Middle frontal gyrus (tissue), 1 donor: ENCODE measurements around the gene FHOD3.
"Not testable (repeated sequence)": the region's sequence is repeated elsewhere in the genome, so short reads cannot be mapped to it uniquely, and the experiment has no call there.

Experiments used
- DNase-seq: peaks from one replicate; pipeline ENCODE4 v3.0.0-alpha.2; 2015; ENCODE audit warnings: low spot score; ENCODE audit errors: extremely low spot score

FHOD3 gene

GRCh38 chr18:36816096-36816495, 518.6 kb downstream of the FHOD3 start:
- not testable (repeated sequence) for DNase-seq

GRCh38 chr18:36817039-36817438, 519.5 kb downstream of the FHOD3 start:
- DNase-seq = no peak

GRCh38 chr18:36818652-36819051, 521.1 kb downstream of the FHOD3 start:
- DNase-seq = no peak

DNA sequence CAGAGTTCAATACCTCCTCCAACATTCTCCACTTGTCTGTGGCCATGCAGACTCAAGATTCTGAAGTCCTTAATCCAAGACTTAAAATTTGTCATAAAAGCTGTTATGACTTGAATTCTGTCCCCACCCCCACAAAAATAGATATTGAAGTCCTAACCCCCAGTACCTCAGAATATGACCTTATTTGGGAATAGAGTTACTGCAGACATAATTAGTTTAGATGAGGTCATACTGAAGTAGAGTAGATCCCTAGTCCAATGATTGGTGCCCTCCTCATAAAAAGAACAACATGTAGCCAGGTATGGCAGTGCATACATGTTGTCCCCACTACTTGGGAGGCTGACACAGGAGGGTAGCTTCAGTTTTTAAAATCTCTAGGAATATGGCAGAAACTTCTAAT, 522.1 kb downstream of the FHOD3 start:
- no peak for DNase-seq

GRCh38 chr18:36821681-36822080, 524.2 kb downstream of the FHOD3 start:
- DNase-seq = no peak

DNA sequence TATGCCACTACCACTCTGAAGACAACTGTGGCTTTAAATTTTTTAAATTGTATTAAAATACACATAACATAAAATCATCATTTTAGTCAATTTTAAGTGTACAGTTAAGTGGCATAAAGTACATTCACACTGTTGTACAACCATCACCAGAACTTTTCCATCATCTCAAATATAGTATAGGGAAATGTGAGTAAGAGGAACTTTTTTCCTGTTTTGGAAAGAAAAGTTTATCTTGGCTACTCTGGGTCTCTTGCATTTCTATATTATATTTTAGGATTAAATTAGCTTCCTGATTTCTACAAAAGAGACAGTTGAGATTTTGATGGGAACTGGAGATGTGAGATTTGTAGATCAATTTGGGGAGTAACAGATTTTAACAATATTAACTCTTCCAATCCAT, 528.0 kb downstream of the FHOD3 start:
- DNase-seq = no peak

DNA sequence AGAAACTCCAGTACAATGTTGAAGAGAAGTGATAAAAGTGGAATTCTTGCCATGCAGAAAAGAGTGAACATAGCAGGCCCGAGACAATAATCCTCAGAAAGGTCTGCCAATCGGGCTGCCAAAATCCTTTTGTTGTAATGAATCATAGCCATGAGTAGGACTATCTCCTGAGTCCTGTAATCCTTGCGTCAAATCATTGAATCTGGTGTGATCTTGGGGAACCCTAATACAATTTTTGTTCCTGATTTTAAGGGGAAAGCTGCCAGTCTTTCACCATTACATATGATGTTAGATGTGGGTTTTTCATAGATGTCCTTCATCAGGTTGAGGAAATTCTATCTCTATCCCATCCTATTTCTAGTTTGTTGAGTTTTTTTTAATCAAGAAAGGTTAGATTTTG, 529.0 kb downstream of the FHOD3 start:
- DNase-seq = no peak

GRCh38 chr18:36828157-36828629, 530.7 kb downstream of the FHOD3 start:
- DNase-seq = no peak

GRCh38 chr18:36828630-36829361, 531.3 kb downstream of the FHOD3 start, which contains the start of the genes KIAA1328 and TPGS2:
KIAA1328 (plus strand) TSS chr18:36829127; CDS start chr18:36829139, 12 bp downstream.
TPGS2 (minus strand) TSS chr18:36829002; CDS start chr18:36828767, 235 bp downstream.
- peak; percentile 83 for DNase-seq
